HG03045 (cell line): ENCODE data around the gene KIDINS220.
"Not testable (repeated sequence)": the region's sequence is repeated elsewhere in the genome, so short reads cannot be mapped to it uniquely, and the experiment has no call there.

Source experiments
- ATAC-seq: cut with Tn5 transposase; IDR thresholded peaks from one replicate; pipeline ENCODE4 v1.9.1; 2021; ENCODE audit warnings: mild to moderate bottlenecking, moderate library complexity; ENCODE audit not compliant: unreplicated experiment

KIDINS220 gene

GRCh38 chr2:8754106-8754776 lies 83.2 kb downstream of the KIDINS220 start:
- no peak for ATAC-seq

- ATAC-seq, result no peak
These were observed 83.8 kb downstream of the KIDINS220 start for GRCh38 chr2:8753609-8754008.

- ATAC-seq, result no peak
These were observed 85.0 kb downstream of the KIDINS220 start for GRCh38 chr2:8752385-8752784.

- no peak for ATAC-seq
These were observed 87.2 kb downstream of the KIDINS220 start for GRCh38 chr2:8750221-8750620.

- ATAC-seq, result no peak
These were observed 94.2 kb downstream of the KIDINS220 start for GRCh38 chr2:8743261-8743660.

GRCh38 chr2:8740136-8740535 lies 97.3 kb downstream of the KIDINS220 start:
- ATAC-seq, result no peak

- ATAC-seq, result no peak
These were observed 99.7 kb downstream of the KIDINS220 start for GRCh38 chr2:8737571-8738175.

GRCh38 chr2:8732601-8733000 lies 104.8 kb downstream of the KIDINS220 start:
- ATAC-seq, result no peak

GRCh38 chr2:8729939-8730338 lies 107.5 kb downstream of the KIDINS220 start:
- no peak for ATAC-seq

GRCh38 chr2:8729101-8729500 lies 108.3 kb downstream of the KIDINS220 start:
- ATAC-seq, result not testable (repeated sequence)

GRCh38 chr2:8728305-8729015 lies 109.0 kb downstream of the KIDINS220 start:
- ATAC-seq, result no peak

- ATAC-seq, result no peak
These were observed 111.6 kb downstream of the KIDINS220 start for GRCh38 chr2:8725838-8726237.

GRCh38 chr2:8722986-8723385 lies 114.4 kb downstream of the KIDINS220 start:
- ATAC-seq, result no peak

GRCh38 chr2:8721410-8721809 lies 116.0 kb downstream of the KIDINS220 start:
- no peak for ATAC-seq

GRCh38 chr2:8720741-8721140 lies 116.7 kb downstream of the KIDINS220 start:
- ATAC-seq, result no peak

- ATAC-seq, result no peak
These were observed 117.9 kb downstream of the KIDINS220 start for GRCh38 chr2:8719528-8719927.

GRCh38 chr2:8714971-8715370 lies 122.4 kb downstream of the KIDINS220 start:
- ATAC-seq, result no peak

GRCh38 chr2:8714283-8714682 lies 123.1 kb downstream of the KIDINS220 start:
- no peak for ATAC-seq

- no peak for ATAC-seq
These were observed 126.5 kb downstream of the KIDINS220 start for GRCh38 chr2:8710951-8711350.

GRCh38 chr2:8709611-8710010 lies 127.8 kb downstream of the KIDINS220 start:
- ATAC-seq, result no peak

- ATAC-seq, result no peak
These were observed 132.5 kb downstream of the KIDINS220 start for GRCh38 chr2:8704906-8705305.
